Loucy (cell line): ENCODE results near the gene CGA.

Source experiments
- H2AFZ ChIP-seq: fragments of 200-600 bp; sonication (generic); 2 replicates; pipeline ENCODE4 v1.6.0; 2016; ENCODE audit warnings: antibody characterized with exemption, mild to moderate bottlenecking, low read length, moderate library complexity
- H3F3A ChIP-seq: fragments of 200-600 bp; 2 replicates; pipeline ENCODE4 v1.6.0; 2016; ENCODE audit warnings: antibody characterized with exemption, low read depth, mild to moderate bottlenecking
- H3K27me3 ChIP-seq: fragments of 200-600 bp; sonication (generic); 2 replicates; pipeline ENCODE4 v1.6.1; 2014; ENCODE audit warnings: low read length, mild to moderate bottlenecking; ENCODE audit not compliant: insufficient read depth, poor library complexity, severe bottlenecking
- H3K36me3 ChIP-seq: fragments of 200-600 bp; sonication (generic); 2 replicates; pipeline ENCODE4 v1.6.1; 2016; ENCODE audit warnings: low read length; ENCODE audit not compliant: insufficient read depth
- H3K4me1 ChIP-seq: fragments of 200-600 bp; sonication (generic); 2 replicates; pipeline ENCODE4 v1.5.1; 2014; ENCODE audit warnings: low read length, mild to moderate bottlenecking; ENCODE audit not compliant: insufficient read depth, poor library complexity, severe bottlenecking
- H3K4me2 ChIP-seq: fragments of 200-600 bp; sonication (generic); 2 replicates; pipeline ENCODE4 v1.6.0; 2014; ENCODE audit warnings: antibody characterized with exemption, low read length, low read depth, mild to moderate bottlenecking; ENCODE audit not compliant: poor library complexity, severe bottlenecking
- H3K4me3 ChIP-seq: fragments of 200-600 bp; sonication (generic); 2 replicates; pipeline ENCODE4 v1.5.1; 2014; ENCODE audit warnings: low read length, mild to moderate bottlenecking, mixed read lengths; ENCODE audit not compliant: poor library complexity, severe bottlenecking
- H3K79me2 ChIP-seq: fragments of 200-600 bp; sonication (generic); 2 replicates; pipeline ENCODE4 v1.6.1; 2014; ENCODE audit warnings: low read length; ENCODE audit not compliant: insufficient read depth
- H3K9ac ChIP-seq: fragments of 200-600 bp; sonication (generic); 2 replicates; pipeline ENCODE4 v1.6.0; 2014; ENCODE audit warnings: mild to moderate bottlenecking, low read depth, low read length, moderate library complexity; ENCODE audit not compliant: poor library complexity, severe bottlenecking
- H3K9me2 ChIP-seq: fragments of 200-600 bp; sonication (generic); replicated peaks from 2 replicates; pipeline ENCODE4 v1.6.1; 2016; ENCODE audit warnings: low read depth, low read length, mixed read lengths
- H3K9me3 ChIP-seq: fragments of 200-600 bp; sonication (generic); 2 replicates; pipeline ENCODE4 v1.6.1; 2014; ENCODE audit warnings: mild to moderate bottlenecking, antibody characterized with exemption, low read length, low read depth; ENCODE audit not compliant: insufficient read depth
- H4K20me1 ChIP-seq: fragments of 200-600 bp; sonication (generic); 2 replicates; pipeline ENCODE4 v1.6.0; 2014; ENCODE audit warnings: antibody characterized with exemption, low read length, mild to moderate bottlenecking; ENCODE audit not compliant: insufficient read depth, poor library complexity, severe bottlenecking
- EZH2phosphoT487 ChIP-seq: fragments of 200-600 bp; IDR thresholded peaks from 2 replicates; pipeline ENCODE4 v1.6.1; 2018; ENCODE audit warnings: antibody characterized with exemption, mild to moderate bottlenecking, moderate library complexity, borderline replicate concordance
- TF ChIP-seq, protein P1 (sequence below): fragments of 200-600 bp; sonication (generic); conservative IDR thresholded peaks from 2 replicates; pipeline ENCODE4 v1.5.1; 2014; ENCODE audit warnings: mild to moderate bottlenecking, antibody characterized with exemption, low read length

CGA gene

DNA sequence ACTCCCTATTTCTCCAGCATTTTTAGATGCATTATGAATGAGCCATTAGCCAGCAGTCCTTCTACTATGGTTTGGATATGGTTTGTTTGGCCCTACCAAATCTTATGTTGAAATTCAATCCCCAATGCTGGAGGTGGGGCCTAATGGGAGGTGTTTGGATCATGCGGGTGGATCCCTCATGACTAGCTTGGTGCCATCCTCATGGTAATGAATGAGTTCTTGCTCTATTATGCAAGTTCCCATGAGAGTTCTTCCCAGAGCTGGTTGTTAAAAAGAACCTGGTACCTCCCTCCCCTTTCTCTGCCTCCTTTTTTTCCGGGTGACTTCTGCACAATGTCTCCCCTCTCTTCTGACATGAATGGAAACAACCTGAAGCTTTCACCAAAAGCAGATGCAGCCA is 6.2 kb upstream of the CGA start:
- no peaks in the 10 kb centered on the region for H3K9me2 ChIP-seq
- no peak overlapping the region for H3K4me3 ChIP-seq
- no peaks in the 10 kb centered on the region for H4K20me1 ChIP-seq
- peaks cover 8% of the 10 kb centered on the region for H3K4me1 ChIP-seq
- H3K4me2 ChIP-seq, result no peak overlapping the region
- H2AFZ ChIP-seq, result no peak overlapping the region
- no peaks in the 10 kb centered on the region for H3K9me3 ChIP-seq
- TF ChIP-seq EZH2phosphoT487, result no peak
- TF ChIP-seq, protein P1, sequence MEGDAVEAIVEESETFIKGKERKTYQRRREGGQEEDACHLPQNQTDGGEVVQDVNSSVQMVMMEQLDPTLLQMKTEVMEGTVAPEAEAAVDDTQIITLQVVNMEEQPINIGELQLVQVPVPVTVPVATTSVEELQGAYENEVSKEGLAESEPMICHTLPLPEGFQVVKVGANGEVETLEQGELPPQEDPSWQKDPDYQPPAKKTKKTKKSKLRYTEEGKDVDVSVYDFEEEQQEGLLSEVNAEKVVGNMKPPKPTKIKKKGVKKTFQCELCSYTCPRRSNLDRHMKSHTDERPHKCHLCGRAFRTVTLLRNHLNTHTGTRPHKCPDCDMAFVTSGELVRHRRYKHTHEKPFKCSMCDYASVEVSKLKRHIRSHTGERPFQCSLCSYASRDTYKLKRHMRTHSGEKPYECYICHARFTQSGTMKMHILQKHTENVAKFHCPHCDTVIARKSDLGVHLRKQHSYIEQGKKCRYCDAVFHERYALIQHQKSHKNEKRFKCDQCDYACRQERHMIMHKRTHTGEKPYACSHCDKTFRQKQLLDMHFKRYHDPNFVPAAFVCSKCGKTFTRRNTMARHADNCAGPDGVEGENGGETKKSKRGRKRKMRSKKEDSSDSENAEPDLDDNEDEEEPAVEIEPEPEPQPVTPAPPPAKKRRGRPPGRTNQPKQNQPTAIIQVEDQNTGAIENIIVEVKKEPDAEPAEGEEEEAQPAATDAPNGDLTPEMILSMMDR, result no peak
- no peaks in the 10 kb centered on the region for H3K79me2 ChIP-seq
- no peak overlapping the region for H3K9ac ChIP-seq
- H3K36me3 ChIP-seq, result no peaks in the 10 kb centered on the region
- no peaks in the 10 kb centered on the region for H3F3A ChIP-seq
- H3K27me3 ChIP-seq, result no peaks in the 10 kb centered on the region

DNA sequence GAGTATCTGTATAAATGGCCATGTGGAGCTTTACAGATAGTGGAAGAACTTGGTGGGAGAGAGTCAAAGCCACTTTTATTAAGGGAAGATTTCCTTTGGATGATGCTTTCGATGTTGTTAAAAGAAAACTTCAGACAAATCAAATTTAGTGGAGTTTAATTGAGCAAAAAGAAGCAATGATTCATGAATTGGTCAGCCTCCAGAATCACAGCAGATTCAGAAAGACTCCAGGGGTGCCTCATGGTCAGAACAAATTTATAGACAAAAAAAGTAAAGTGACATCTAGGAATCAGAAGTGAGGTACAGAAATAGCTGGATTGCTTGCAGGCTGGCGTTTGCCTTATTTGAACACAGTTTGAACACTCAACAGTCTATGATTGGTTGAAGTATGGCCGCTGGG is 5.3 kb upstream of the CGA start:
- no peak overlapping the region for H3K4me2 ChIP-seq
- H3K4me1 ChIP-seq, result peaks cover 8% of the 10 kb centered on the region
- H3K36me3 ChIP-seq, result no peaks in the 10 kb centered on the region
- H3F3A ChIP-seq, result no peaks in the 10 kb centered on the region
- H2AFZ ChIP-seq, result no peak overlapping the region
- no peaks in the 10 kb centered on the region for H3K79me2 ChIP-seq
- no peak overlapping the region for H3K9ac ChIP-seq
- H3K27me3 ChIP-seq, result no peaks in the 10 kb centered on the region
- H3K9me2 ChIP-seq, result no peaks in the 10 kb centered on the region
- H4K20me1 ChIP-seq, result no peaks in the 10 kb centered on the region
- no peak overlapping the region for H3K4me3 ChIP-seq
- H3K9me3 ChIP-seq, result no peaks in the 10 kb centered on the region
- no peak for TF ChIP-seq EZH2phosphoT487
- TF ChIP-seq, protein P1, result no peak

DNA sequence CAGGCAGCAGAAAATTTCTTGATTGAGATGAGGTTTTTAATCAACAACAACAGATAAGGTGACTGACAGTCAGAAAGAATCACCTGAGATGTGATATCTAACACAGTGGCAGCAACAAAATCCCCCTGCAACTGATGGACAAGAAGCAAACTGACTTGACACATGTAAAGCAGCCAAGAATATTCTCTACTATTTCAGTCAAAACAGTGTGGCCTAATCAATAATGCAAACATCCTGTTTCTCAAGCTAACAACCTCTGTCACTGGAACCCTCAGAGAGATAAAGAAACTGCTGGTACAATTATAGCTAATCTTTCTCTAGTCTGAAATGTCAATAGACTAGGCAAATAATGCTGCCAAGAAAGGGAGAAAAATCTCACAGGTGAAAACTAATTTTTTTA is 4.6 kb upstream of the CGA start:
- H3K79me2 ChIP-seq, result no peaks in the 10 kb centered on the region
- H2AFZ ChIP-seq, result no peak overlapping the region
- no peaks in the 10 kb centered on the region for H3K9me2 ChIP-seq
- H3K4me2 ChIP-seq, result no peak overlapping the region
- no peak overlapping the region for H3K9ac ChIP-seq
- no peaks in the 10 kb centered on the region for H3K9me3 ChIP-seq
- no peaks in the 10 kb centered on the region for H3K36me3 ChIP-seq
- H3K4me3 ChIP-seq, result no peak overlapping the region
- no peaks in the 10 kb centered on the region for H4K20me1 ChIP-seq
- H3K4me1 ChIP-seq, result peaks cover 5% of the 10 kb centered on the region
- H3F3A ChIP-seq, result no peaks in the 10 kb centered on the region
- H3K27me3 ChIP-seq, result no peaks in the 10 kb centered on the region
- no peak for TF ChIP-seq EZH2phosphoT487
- TF ChIP-seq, protein P1, result no peak
